Measurements from ENCODE around the gene PLK5. TPM values are rescaled to one million over a fixed set of nuclear protein-coding genes. Genes with fewer than 3 reads are reported as not detected.

The PLK5 gene
- total and polyA plus RNA-seq, 2 experiments from 2014 or later: 0.97 to 1.2 TPM

- TF ChIP-seq CTCF (conservative IDR thresholded peaks at IDR 0.05; ENCODE audit: low read depth in 2 of 2) (no peak), NANOG (IDR thresholded peaks at IDR 0.05; ENCODE audit: borderline replicate concordance) (no peak), ZNF114 (CRISPR knock-in tag; IDR thresholded peaks at IDR 0.05) (no peak), ETS1 (IDR thresholded peaks at IDR 0.05) (no peak)
- TF ChIP-seq, protein P1, sequence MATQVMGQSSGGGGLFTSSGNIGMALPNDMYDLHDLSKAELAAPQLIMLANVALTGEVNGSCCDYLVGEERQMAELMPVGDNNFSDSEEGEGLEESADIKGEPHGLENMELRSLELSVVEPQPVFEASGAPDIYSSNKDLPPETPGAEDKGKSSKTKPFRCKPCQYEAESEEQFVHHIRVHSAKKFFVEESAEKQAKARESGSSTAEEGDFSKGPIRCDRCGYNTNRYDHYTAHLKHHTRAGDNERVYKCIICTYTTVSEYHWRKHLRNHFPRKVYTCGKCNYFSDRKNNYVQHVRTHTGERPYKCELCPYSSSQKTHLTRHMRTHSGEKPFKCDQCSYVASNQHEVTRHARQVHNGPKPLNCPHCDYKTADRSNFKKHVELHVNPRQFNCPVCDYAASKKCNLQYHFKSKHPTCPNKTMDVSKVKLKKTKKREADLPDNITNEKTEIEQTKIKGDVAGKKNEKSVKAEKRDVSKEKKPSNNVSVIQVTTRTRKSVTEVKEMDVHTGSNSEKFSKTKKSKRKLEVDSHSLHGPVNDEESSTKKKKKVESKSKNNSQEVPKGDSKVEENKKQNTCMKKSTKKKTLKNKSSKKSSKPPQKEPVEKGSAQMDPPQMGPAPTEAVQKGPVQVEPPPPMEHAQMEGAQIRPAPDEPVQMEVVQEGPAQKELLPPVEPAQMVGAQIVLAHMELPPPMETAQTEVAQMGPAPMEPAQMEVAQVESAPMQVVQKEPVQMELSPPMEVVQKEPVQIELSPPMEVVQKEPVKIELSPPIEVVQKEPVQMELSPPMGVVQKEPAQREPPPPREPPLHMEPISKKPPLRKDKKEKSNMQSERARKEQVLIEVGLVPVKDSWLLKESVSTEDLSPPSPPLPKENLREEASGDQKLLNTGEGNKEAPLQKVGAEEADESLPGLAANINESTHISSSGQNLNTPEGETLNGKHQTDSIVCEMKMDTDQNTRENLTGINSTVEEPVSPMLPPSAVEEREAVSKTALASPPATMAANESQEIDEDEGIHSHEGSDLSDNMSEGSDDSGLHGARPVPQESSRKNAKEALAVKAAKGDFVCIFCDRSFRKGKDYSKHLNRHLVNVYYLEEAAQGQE (IDR thresholded peaks at IDR 0.05; ENCODE audit: unreplicated experiment): no peak
These were observed 43.4 kb downstream of the PLK5 start (continued) for GRCh38 chr19:1567116-1567847.

DNA sequence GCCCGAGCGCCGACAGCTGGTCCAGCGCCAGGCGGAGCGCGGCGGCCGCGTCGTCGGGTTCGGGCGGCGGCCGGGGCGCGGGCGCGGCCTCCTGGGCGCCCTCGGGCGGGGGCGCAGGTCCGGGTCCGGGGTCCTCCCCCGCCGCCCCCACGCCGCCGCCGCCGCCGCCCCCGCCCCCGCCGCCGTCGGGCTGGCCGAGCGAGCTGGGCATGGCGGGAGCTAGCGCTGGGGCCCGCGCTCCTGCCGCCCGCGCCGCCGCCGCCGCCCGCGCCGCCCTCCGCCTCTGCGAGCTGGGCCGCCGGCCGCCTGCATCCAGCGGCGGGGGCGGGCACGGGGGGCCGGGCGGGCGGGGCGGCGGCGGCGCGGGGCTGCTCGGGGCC is 44.0 kb downstream of the PLK5 start:
- peaks cover 25% of the 10 kb centered on the region for H3K36me3 Mint-ChIP-seq (ENCODE audit: low read depth)
- no peak overlapping the region for H3K4me2 ChIP-seq
- no peak for TF ChIP-seq EZH2phosphoT487 (IDR thresholded peaks at IDR 0.05; ENCODE audit: unreplicated experiment)
- no peak for TF ChIP-seq CTCF (conservative IDR thresholded peaks at IDR 0.05; ENCODE audit: low read depth in 2 of 2)
- no peak for TF ChIP-seq NANOG (IDR thresholded peaks at IDR 0.05; ENCODE audit: borderline replicate concordance)
- no peak for TF ChIP-seq ZNF462 (CRISPR knock-in tag; IDR thresholded peaks at IDR 0.05)

More for the DNA sequence above, 44.0 kb downstream of the PLK5 start:
- H3K27me3 Mint-ChIP-seq (ENCODE audit: insufficient read depth, low read depth, poor library complexity): peaks cover 38% of the 10 kb centered on the region
- H3K4me1 Mint-ChIP-seq: peaks cover 8% of the 10 kb centered on the region
- H3K9me2 ChIP-seq (ENCODE audit: insufficient read depth): no peaks in the 10 kb centered on the region
- peaks cover 9% of the 10 kb centered on the region for H3K9me3 Mint-ChIP-seq
- peaks cover 38% of the 10 kb centered on the region for H3K79me2 ChIP-seq (replicated peaks; ENCODE audit: insufficient read depth)
- no peaks in the 10 kb centered on the region; the same call in 1 of the 2 replicates for H3K4me1 ChIP-seq (ENCODE audit: insufficient read depth)
- H3K4me3 Mint-ChIP-seq: no peak overlapping the region
- no peaks in the 10 kb centered on the region for H3K36me3 ChIP-seq (ENCODE audit: insufficient read depth)
- no peaks in the 10 kb centered on the region; the same call in 1 of the 2 replicates for H3F3A ChIP-seq (replicated peaks; ENCODE audit: low read depth)
- H3K27ac Mint-ChIP-seq: no peak overlapping the region
- H3K27ac ChIP-seq (ENCODE audit: low read depth): no peak overlapping the region
- no peak for ATAC-seq
- H3K4me3 ChIP-seq: no peak overlapping the region
- H3K27me3 ChIP-seq (ENCODE audit: insufficient read depth): peaks cover 25% of the 10 kb centered on the region
- peaks cover 23% of the 10 kb centered on the region; the same call in 1 of the 2 replicates for H4K20me1 ChIP-seq (replicated peaks; ENCODE audit: insufficient read depth)
- H2AFZ ChIP-seq: no peak overlapping the region
- no peak for DNase-seq (ENCODE audit: low spot score)

All from GM23338 (cell line).